Renal cortical epithelial cell (primary cell): ENCODE results near the gene CNGA3. TPM values are rescaled to one million over a fixed set of nuclear protein-coding genes. Genes with fewer than 3 reads are reported as not detected.
"Not testable (repeated sequence)": the region's sequence is repeated elsewhere in the genome, so short reads cannot be mapped to it uniquely, and the experiment has no call there.

Experiments
- DNase-seq: peaks from one replicate; pipeline ENCODE4 v3.0.0-alpha.2; 2011; ENCODE audit warnings: low read depth
- total RNA-seq: library from RNA; depleted of rRNA; stranded (reverse); fragments of >200 nt; gene quantifications from 2 replicates; pipeline ENCODE4 v1.2.3, GENCODE V29; 2014

The CNGA3 gene
- total RNA-seq, 1 donor from 2014 or later: not detected

- DNase-seq: no peak
Observed at GRCh38 chr2:98396745-98397355, 50.6 kb downstream of the CNGA3 start.

DNA sequence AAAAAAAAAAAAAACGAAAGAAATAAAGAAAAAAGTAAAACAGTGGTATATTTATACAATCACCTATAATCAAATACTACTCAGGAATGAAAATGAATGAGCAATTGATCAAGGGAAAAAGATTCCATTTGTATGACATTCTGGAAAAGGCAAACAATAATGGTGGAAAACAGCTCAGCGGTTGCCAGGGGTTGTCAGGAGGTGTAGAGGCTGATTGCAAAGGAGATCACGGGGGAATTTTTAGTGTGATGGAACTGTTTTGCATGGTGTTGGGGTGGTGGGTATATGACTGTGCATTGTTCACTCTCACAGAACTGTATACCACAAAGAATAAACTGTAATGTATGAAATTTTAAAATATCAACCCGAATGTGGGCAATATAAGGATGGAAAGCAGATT is 52.9 kb downstream of the CNGA3 start:
- DNase-seq: no peak

GRCh38 chr2:98403878-98404277 is 57.6 kb downstream of the CNGA3 start:
- no peak for DNase-seq

DNA sequence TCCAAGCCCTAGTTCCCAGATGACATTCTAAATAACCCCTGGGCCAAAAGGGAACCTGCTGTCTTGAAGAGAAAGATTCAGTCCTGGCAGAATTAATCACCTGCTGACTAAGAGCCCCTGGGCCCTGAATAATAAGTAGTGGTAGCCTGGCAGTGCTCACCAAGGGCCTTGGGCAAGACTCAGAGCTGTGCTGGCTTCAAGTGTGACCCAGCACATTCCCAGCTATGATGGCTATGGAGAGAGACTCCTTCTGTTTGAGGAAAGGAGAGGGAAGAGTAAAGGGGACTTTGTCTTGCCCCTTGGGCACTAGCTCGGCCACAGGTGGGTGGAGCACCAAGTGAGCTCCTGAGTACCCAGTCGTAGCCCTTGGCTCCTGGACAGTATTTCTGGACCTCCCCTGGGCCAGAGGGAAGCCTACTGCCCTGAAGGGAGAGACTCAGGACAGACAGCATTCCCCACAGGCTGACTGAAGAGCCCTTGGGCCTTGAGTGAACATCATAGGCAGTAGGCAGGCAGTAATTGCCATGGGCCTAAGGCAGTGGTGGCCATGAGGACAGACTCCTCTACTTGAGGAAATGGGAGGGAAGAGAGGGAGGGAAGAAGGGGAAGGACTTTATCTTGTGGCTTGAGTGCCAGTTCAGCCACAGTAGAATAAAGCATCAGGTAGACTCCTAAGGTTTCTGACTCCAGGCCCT is 58.4 kb downstream of the CNGA3 start:
- DNase-seq: peak; percentile 64

DNA sequence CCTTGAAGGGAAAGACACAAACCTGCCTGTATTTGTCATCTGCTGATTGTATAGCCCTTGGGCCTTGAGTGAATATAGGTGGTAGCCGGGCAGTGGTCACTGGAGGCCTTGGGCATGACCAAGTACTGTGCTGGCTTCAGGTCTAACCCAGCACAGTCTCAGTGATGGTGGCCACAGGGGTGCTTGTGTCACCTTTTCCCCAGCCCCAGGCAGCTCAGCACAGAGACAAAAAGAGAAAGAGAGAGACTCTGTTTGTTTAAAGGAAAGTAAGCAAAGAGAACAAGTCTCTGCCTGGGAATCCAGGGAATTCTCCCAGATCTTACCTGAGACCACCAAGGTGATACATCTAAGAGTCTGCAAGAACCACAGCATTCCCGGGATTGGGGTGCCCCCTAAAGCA is 59.0 kb downstream of the CNGA3 start:
- no peak for DNase-seq

DNA sequence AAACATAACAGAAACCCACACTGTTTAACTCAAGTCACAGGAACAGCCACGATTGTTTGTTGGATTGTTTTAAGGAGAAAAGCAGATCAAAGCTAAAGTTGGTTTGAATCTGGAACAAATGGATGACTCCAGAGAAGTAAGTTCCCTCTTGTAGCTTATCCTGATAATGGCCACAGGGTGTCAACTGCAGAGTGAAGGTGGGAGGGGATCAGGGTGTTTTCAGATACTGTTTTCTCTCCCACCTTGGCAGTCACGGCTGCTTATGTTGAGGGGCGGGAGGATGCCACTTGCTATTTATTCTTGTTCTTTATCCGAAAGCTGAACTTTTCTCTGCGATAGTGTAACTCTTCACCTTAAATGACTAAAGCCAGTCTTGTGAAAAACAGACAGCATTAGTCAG is 61.9 kb downstream of the CNGA3 start:
- no peak for DNase-seq

- DNase-seq: peak; percentile 47
Observed at GRCh38 chr2:98412751-98413458, 66.6 kb downstream of the CNGA3 start.

DNA sequence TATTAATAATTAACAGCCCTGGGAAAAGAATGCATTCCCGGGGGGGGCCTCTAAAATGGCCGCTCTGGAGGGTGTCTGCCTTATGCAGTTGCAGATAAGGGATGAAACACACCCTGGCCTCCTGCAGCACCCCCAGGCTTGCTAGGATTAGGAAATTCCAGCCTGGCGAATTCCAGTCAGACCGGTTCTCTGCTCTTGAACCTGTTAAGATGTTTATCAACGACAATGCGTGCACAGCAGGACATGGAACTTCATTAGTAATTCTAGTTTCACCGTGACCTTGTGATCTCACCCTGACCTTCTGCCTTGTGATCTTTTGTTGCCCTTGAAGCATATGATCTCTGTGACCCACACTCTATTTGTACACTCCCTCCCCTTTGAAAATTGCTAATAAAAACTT is 68.0 kb downstream of the CNGA3 start:
- not testable (repeated sequence) for DNase-seq

DNA sequence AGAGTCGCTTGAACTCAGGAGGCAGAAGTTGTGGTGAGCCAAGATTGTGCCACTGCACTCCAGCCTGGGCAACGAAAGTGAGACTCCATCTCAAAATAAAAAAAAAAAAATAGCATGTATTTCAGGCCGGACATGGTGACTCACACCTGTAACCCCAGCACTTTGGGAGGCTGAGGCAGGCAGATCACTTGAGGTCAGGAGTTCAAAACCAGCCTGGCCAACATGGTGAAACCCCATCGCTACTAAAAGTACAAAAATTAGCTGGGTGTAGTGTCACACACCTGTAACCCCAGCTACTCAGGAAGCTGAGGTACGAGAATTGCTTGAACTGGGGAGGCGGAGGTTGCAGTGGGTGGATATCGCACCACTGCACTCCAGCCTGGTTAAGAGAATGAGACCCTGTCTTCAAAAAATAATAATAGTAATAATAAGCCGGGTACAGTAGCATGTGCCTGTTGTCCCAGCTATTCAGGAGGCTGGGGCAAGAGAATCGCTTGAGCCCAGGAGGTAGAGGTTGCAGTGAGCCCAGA is 69.5 kb downstream of the CNGA3 start:
- DNase-seq: not testable (repeated sequence)

DNA sequence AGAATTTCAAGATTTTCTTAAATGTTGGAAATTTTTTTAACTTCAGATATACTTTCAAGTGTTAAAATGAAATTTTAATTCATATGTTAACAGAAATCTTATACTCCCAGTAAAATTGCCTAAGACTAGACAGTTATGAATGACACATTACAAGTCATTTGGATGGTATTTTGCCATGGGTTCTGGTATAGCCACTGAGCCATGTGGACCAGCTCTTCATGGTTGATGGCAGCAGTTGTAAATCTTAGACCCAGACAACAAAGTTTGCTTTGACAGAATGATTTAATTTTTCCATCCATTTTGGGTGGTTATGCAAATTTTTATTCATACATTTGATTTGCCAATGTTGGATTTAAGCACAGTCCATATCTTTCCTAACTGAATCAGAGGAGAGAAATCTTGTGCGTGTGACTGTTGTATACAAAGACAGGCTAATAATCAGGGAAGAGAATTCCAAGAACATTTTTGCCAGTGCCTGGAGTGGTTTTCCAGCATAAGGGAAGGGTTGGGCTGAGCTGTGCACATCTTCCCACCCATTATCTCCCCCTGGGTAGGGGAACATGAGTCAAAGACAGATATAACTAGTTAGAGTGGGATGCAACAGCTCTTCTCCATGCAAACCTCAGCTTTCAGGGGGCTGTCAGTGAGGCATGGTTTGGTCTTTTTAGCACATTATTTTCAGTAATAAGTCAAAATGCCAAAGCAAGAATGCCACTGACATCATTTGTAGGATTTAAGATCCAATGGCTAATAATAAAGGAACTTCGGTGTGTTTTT is 70.3 kb downstream of the CNGA3 start:
- DNase-seq: no peak

DNA sequence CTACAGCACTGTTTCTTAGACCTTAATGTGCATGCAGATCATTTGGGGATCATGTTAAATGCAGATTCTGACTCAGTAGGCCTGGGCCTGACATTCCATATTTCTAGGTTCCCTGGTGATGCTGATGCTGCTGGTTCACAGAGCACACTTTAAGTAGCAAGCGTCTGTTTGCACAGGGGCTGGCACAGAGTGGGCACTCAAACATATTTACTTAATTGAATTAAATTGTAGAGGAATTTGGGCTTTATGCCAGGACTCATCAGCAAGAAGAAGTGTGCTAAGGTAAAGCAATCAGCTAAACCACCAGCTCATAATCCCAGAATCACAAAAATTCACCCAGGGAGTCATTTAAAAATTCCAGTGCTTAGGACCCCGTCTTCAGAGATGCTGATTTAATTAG is 73.3 kb downstream of the CNGA3 start:
- no peak for DNase-seq

GRCh38 chr2:98419977-98420725 is 73.9 kb downstream of the CNGA3 start:
- no peak for DNase-seq

DNA sequence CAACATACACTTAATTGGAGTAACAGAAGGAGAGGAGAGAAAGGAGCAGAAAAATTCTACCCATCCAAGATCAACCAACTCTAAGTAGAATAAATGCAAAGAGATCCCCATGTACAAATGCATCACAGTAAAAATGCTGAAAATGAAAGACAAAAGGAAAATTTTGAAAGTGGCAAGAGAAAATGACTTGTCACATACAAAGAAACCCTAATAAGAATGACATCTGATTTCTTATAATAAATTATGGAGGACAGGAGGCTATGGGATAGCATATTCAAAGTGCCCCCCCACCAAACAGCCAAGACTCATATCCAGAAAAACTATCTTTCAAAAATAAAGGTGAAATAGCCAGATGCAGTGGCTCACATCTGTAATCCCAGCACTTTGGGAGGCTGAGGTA is 76.2 kb downstream of the CNGA3 start:
- no peak for DNase-seq

DNA sequence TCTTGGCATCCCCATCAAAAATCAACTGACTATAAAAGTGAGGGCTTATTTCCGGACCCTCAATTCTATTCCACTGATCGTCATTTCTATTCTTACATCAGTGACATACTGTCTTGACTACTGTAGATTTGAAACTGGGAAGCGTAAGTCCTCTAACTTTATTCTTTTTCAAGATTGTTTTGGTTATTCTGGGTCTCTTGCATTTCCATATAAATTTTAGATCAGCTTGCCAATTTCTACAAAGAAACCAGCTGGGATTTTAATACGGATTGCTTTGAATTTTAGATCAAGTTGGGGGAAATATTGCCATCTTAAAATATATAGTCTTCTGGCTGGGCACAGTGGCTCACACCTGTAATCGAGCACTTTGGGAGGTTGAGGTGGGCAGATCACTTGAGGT is 80.5 kb downstream of the CNGA3 start:
- no peak for DNase-seq

GRCh38 chr2:98432145-98432544 is 85.9 kb downstream of the CNGA3 start:
- no peak for DNase-seq

- DNase-seq: no peak
Observed at GRCh38 chr2:98433363-98433964, 87.2 kb downstream of the CNGA3 start.

DNA sequence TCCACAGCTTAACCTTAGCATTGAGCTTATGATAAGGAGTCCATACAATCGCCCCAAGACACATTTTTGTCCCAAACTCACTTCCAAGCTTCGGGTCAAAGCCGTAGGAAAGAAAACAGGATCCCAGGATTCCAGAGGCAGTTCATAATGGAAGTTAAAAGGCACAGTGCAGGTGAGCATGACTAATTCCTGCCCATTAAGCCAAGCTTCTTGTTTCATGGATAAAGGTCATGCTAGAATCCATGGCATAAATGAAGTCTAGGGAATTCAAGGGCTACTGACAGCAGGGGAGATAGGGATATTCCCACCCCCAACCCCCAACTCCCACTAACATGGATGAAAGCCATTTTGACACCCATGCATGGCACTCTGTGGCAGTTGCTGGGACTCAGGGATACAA is 88.2 kb downstream of the CNGA3 start:
- no peak for DNase-seq

DNA sequence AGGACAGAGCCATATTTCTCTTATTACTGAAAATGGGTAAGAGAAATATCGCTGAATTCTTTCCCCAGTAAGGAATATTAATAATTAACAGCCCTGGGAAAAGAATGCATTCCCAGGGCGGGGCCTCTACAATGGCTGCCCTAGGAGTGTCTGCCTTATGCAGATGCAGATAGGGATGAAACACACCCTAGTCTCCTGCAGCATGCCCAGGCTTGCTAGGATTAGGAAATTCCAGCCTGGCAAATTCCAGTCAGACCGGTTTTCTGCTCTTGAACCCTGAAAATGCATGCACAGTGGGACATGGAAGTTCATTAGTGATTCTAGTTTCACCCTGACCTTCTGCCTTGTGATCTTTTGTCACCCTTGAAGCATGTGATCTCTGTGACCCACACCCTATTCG is 89.4 kb downstream of the CNGA3 start:
- not testable (repeated sequence) for DNase-seq

DNA sequence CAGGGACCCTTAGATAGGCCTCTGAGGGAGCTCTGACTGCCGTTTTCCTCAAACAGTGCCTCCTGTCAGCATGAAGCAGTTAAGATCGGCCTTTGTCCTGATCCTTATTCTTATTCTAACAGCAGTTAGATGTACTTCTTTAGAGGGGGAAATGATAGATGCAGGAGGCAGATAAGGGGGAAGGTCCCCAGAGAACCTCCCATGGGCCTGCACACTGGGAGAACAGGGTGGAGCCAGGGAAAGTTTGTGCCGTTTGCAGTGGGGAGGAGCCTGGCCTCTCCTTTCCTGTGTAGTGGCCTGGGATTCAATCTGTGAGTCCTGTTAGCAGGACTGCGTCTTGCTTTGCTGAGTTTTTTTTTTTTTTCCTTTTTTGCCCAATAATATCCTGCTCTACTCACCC is 90.5 kb downstream of the CNGA3 start:
- DNase-seq: no peak

DNA sequence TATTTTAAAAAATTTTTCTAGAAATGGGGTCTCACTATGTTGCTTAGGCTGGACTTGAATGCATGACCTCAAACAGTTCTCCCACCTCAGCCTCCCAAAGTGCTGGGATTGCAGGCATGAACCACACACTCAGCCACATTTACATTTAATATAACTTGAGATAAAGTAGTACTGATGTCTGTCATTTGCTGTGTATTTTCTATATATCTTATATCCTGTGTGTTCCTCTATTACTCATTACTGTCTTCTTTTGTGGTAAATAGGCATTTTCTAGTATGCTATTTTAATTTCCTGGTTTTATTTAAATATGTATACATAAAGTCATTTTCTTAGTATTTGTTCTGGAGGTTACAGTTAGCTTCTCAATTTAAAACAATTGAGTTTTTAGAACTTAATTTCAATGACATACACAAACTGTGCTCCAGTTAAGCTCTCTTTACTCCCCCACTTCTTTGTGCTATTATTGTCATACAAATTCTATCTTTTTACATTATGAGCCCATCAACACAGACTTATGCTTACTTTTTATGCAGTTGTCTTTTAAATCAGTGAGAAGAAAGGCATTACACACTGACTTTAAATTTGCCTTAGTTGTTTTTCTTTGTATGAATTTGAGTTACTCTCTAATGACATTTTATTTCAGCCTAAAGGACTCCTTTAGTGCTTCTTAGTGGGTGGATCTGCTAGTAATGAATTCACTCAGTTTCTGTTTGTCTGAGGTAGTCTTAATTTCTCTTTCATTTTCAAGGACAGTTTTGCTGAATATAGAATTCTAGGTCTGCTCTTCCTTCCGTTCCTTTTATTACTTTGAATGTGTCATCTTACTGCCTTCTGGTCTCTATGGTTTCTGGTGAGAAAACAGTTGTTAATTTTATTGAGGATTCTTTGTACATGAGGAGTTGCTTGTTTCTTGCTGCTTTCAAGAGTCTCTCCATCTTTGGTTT is 92.2 kb downstream of the CNGA3 start:
- DNase-seq: no peak
